ENCODE data around the gene KRTAP6-3. TPM values are rescaled to one million over a fixed set of nuclear protein-coding genes. Genes with fewer than 3 reads are reported as not detected.

KRTAP6-3 gene
- total RNA-seq, 3 donors from 2014 or later, result not detected

DNA sequence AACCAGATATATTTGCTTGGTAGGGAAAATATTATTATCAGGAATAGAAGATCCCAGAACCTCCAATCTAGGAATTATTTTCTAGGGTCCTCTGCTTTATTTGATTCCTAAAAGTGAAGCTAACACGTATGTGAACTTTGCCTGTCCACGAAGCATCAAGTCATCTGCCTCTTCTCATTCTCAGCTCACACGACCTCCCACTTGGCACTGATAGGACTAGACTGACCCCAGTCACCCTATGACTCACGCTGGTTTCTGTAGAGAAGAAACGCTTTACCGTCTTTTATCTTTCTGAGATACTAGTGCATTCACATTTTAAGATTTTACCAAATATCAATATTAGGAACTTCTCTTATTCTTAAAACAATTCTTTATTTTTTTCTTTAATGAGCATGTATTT, 29.2 kb upstream of the KRTAP6-3 start:
- TF ChIP-seq, protein P1, sequence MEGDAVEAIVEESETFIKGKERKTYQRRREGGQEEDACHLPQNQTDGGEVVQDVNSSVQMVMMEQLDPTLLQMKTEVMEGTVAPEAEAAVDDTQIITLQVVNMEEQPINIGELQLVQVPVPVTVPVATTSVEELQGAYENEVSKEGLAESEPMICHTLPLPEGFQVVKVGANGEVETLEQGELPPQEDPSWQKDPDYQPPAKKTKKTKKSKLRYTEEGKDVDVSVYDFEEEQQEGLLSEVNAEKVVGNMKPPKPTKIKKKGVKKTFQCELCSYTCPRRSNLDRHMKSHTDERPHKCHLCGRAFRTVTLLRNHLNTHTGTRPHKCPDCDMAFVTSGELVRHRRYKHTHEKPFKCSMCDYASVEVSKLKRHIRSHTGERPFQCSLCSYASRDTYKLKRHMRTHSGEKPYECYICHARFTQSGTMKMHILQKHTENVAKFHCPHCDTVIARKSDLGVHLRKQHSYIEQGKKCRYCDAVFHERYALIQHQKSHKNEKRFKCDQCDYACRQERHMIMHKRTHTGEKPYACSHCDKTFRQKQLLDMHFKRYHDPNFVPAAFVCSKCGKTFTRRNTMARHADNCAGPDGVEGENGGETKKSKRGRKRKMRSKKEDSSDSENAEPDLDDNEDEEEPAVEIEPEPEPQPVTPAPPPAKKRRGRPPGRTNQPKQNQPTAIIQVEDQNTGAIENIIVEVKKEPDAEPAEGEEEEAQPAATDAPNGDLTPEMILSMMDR (IDR thresholded peaks at IDR 0.05), result no peak
- no peak for TF ChIP-seq POLR2AphosphoS5 (IDR thresholded peaks at IDR 0.05)
- TF ChIP-seq POLR2A (IDR thresholded peaks at IDR 0.05), result no peak
- no peak overlapping the region for H3K4me3 ChIP-seq

DNA sequence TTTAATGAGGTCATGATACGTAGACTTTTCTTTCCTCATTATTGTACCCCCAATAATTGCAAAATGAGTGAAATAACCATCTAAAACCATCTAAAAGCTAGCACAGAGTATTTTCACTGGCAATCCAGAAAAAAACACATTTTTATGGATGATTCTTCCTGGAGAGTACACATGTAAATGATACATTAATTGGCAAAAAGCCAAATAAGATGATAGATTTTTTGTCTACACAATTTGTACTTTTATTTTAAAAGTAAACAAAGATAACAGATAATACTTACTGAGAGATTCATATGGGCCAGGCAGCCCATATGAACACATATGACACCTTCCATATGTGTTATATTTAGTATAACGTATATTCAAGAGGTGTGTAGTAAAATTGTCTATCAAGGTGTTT, 28.6 kb upstream of the KRTAP6-3 start:
- no peaks in the 10 kb centered on the region for H3K9me3 ChIP-seq
- no peaks in the 10 kb centered on the region for H3K4me1 ChIP-seq
- H3K27ac ChIP-seq, result no peak overlapping the region
- no peak overlapping the region for H3K4me3 ChIP-seq
- intact Hi-C loops (cut with DNase I; ENCODE audit: low total_unique reads), result no loop called here
- no peak for DNase-seq (ENCODE audit: low spot score in 2 of 2)
- H3K36me3 ChIP-seq, result no peaks in the 10 kb centered on the region
- no peaks in the 10 kb centered on the region for H3K27me3 ChIP-seq
- no peak for TF ChIP-seq POLR2AphosphoS5 (IDR thresholded peaks at IDR 0.05)

More for the DNA sequence above, 29.2 kb upstream of the KRTAP6-3 start:
- no peaks in the 10 kb centered on the region for H3K27me3 ChIP-seq
- H3K36me3 ChIP-seq, result no peaks in the 10 kb centered on the region
- intact Hi-C loops (cut with DNase I; ENCODE audit: low total_unique reads), result no loop called here
- H3K4me1 ChIP-seq, result no peaks in the 10 kb centered on the region
- H3K27ac ChIP-seq, result no peak overlapping the region
- DNase-seq (ENCODE audit: low spot score in 2 of 2), result no peak
- H3K9me3 ChIP-seq, result no peaks in the 10 kb centered on the region

DNA sequence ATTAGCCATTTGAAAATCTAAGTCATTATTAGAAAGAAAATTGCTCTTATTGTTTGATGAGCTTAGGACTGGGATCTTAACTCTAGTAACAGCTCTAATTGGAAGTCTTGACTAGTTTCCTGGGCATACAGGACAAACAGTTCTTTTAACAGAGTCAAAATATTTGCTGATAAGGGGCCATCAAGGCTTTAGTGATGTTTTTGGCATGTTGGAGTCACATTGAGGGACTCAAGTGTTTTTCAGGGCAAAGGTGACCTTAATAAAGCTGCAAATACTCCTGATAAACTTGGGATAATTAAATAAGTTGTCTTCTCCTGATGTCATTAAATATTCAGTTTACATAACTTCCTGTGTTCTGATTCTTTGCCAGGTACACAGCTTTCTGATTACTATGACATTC, 24.6 kb upstream of the KRTAP6-3 start:
- no peak for DNase-seq (ENCODE audit: low spot score in 2 of 2)
- H3K4me3 ChIP-seq, result no peak overlapping the region
- H3K36me3 ChIP-seq, result no peaks in the 10 kb centered on the region
- TF ChIP-seq POLR2AphosphoS5 (IDR thresholded peaks at IDR 0.05), result no peak
- no peaks in the 10 kb centered on the region for H3K4me1 ChIP-seq
- no peak overlapping the region for H3K27ac ChIP-seq
- intact Hi-C loops (cut with DNase I; ENCODE audit: low total_unique reads), result no loop called here
- H3K9me3 ChIP-seq, result no peaks in the 10 kb centered on the region
- no peaks in the 10 kb centered on the region for H3K27me3 ChIP-seq

DNA sequence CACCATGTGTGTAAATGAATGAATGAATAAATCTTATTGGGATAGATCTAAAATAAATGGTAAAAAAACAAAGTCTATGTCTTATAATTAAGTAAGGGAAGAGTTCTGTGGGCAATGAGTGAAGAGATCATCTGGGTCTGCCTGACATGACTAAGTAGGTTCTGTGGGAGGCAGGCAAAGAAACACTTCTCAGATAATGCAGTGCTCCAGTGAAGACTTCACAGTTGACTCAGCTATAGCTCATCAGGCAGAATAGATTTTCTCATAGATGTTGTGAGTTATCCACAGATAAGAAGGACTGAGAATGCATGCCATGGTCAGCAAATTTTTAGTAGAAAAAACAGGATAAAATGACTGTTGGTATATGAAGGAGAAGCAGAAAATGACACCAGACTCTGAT, 14.5 kb upstream of the KRTAP6-3 start:
- no peaks in the 10 kb centered on the region for H3K9me3 ChIP-seq
- TF ChIP-seq POLR2A (IDR thresholded peaks at IDR 0.05), result no peak
- TF ChIP-seq POLR2AphosphoS5 (IDR thresholded peaks at IDR 0.05), result no peak
- TF ChIP-seq, protein P1 (IDR thresholded peaks at IDR 0.05), result no peak
- H3K4me3 ChIP-seq, result no peak overlapping the region
- H3K27ac ChIP-seq, result no peak overlapping the region
- intact Hi-C loops (cut with DNase I; ENCODE audit: low total_unique reads), result no loop called here
- DNase-seq (ENCODE audit: low spot score in 2 of 2), result no peak
- H3K36me3 ChIP-seq, result no peaks in the 10 kb centered on the region
- H3K4me1 ChIP-seq, result no peaks in the 10 kb centered on the region
- H3K27me3 ChIP-seq, result no peaks in the 10 kb centered on the region

DNA sequence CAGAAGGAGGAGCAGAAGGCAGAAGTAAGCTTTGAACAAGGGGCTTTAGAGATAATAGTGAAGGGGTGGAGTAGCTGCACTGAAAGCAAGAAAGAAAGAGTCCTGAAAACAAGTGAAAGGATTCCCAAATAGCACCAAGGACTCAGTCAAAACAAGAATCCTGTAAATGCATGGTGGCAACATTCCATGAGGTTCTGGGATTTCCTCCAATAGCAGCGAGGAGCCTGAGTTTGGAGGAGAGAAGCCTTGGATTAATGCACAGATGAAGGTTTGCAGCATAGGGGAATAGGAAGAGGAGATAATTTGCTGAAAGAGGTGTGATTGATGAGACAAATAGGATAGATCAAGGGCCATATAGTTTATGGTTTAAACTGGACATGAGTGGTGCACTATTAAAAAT, 12.9 kb upstream of the KRTAP6-3 start:
- Histone ChIP-seq H3K27me3 (no peaks in the 10 kb centered on the region), H3K27ac (no peak overlapping the region), H3K4me3 (no peak overlapping the region), H3K4me1 (no peaks in the 10 kb centered on the region), H3K36me3 (no peaks in the 10 kb centered on the region), H3K9me3 (no peaks in the 10 kb centered on the region)
- DNase-seq (ENCODE audit: low spot score in 2 of 2), result no peak
- intact Hi-C loops (cut with DNase I; ENCODE audit: low total_unique reads), result no loop called here
- TF ChIP-seq POLR2A (IDR thresholded peaks at IDR 0.05), result no peak
- TF ChIP-seq, protein P1 (IDR thresholded peaks at IDR 0.05), result no peak
- no peak for TF ChIP-seq POLR2AphosphoS5 (IDR thresholded peaks at IDR 0.05)

DNA sequence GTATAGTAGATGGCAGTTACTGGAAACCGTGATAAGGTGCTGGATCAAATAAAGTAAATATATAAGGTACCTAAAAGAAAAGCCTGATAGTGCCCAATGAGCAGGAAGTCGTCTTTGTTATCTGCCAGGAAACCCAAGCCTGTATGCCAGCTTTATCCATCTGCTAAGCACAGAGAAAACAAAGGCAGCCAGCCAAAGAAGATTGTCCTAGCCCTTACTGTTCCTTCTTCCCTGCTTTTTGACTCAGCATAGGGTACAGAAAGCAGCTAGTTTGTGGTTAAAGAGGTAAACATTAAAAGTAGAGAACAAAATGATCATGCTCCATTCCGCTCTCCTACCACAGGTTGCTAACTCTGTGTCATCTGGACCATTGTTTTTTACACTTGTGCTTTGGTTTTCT, 12.1 kb upstream of the KRTAP6-3 start:
- H3K27me3 ChIP-seq, result no peaks in the 10 kb centered on the region
- no peak for DNase-seq (ENCODE audit: low spot score in 2 of 2)
- intact Hi-C loops (cut with DNase I; ENCODE audit: low total_unique reads), result no loop called here
- TF ChIP-seq, protein P1 (IDR thresholded peaks at IDR 0.05), result no peak
- no peaks in the 10 kb centered on the region for H3K36me3 ChIP-seq
- H3K4me3 ChIP-seq, result no peak overlapping the region
- no peaks in the 10 kb centered on the region for H3K4me1 ChIP-seq
- H3K9me3 ChIP-seq, result no peaks in the 10 kb centered on the region
- H3K27ac ChIP-seq, result no peak overlapping the region
